GM21717 (cell line): ENCODE measurements around the gene PALLD.
"Not testable (repeated sequence)": the region's sequence is repeated elsewhere in the genome, so short reads cannot be mapped to it uniquely, and the experiment has no call there.

Experiments
- ATAC-seq: cut with Tn5 transposase; IDR thresholded peaks from one replicate; pipeline ENCODE4 v1.9.1; 2021; ENCODE audit warnings: mild to moderate bottlenecking, moderate library complexity; ENCODE audit not compliant: unreplicated experiment

PALLD gene

GRCh38 chr4:168490711-168491110, 6.1 kb upstream of the PALLD start:
- ATAC-seq, result no peak

- no peak for ATAC-seq
These were observed 5.3 kb upstream of the PALLD start for GRCh38 chr4:168491563-168491962.

- ATAC-seq, result no peak
These were observed 1.4 kb downstream of the PALLD start for GRCh38 chr4:168498251-168498650.

GRCh38 chr4:168499241-168499640, 2.4 kb downstream of the PALLD start:
- no peak for ATAC-seq

- no peak for ATAC-seq
These were observed 4.6 kb downstream of the PALLD start for GRCh38 chr4:168501407-168501806.

GRCh38 chr4:168502861-168503260, 6.0 kb downstream of the PALLD start:
- no peak for ATAC-seq

GRCh38 chr4:168503652-168504362, 7.0 kb downstream of the PALLD start:
- no peak for ATAC-seq

GRCh38 chr4:168504526-168504925, 7.7 kb downstream of the PALLD start:
- ATAC-seq, result no peak

GRCh38 chr4:168506014-168506413, 9.2 kb downstream of the PALLD start:
- no peak for ATAC-seq

- no peak for ATAC-seq
These were observed 10.4 kb downstream of the PALLD start for GRCh38 chr4:168507178-168507815.

GRCh38 chr4:168508683-168509082, 11.8 kb downstream of the PALLD start:
- ATAC-seq, result no peak

GRCh38 chr4:168509786-168510185, 12.9 kb downstream of the PALLD start:
- ATAC-seq, result no peak

GRCh38 chr4:168511780-168512489, 15.1 kb downstream of the PALLD start:
- no peak for ATAC-seq

- not testable (repeated sequence) for ATAC-seq
These were observed 17.0 kb downstream of the PALLD start for GRCh38 chr4:168513826-168514225.

- ATAC-seq, result no peak
These were observed 17.5 kb downstream of the PALLD start for GRCh38 chr4:168514249-168514852.

- ATAC-seq, result no peak
These were observed 18.6 kb downstream of the PALLD start for GRCh38 chr4:168515222-168516011.

- no peak for ATAC-seq
These were observed 20.0 kb downstream of the PALLD start for GRCh38 chr4:168516841-168517240.

GRCh38 chr4:168519576-168519975, 22.7 kb downstream of the PALLD start:
- ATAC-seq, result no peak

GRCh38 chr4:168521721-168522120, 24.9 kb downstream of the PALLD start:
- no peak for ATAC-seq

GRCh38 chr4:168522356-168522755, 25.5 kb downstream of the PALLD start:
- no peak for ATAC-seq
